A549 (cell line): ENCODE data around the gene MAL.

Experiments used
- BHLHE40 ChIP-seq: IDR thresholded peaks from 2 replicates; pipeline ENCODE4 v1.6.1; 2012; ENCODE audit warnings: low read depth, low read length, inconsistent platforms
- CTCF ChIP-seq: fragments of >200 bp; sonication (Bioruptor Twin); formaldehyde crosslinking; IDR thresholded peaks from 3 replicates; pipeline ENCODE4 v1.5.1; 2016
- HDAC2 ChIP-seq: fragments of 200-600 bp; sonication (generic); IDR thresholded peaks from 2 replicates; pipeline ENCODE4 v1.6.1; 2016
- POLR2A ChIP-seq: IDR thresholded peaks from 2 replicates; pipeline ENCODE4 v1.6.1; 2012; ENCODE audit warnings: mild to moderate bottlenecking, low read length

GRCh38 chr2:95010718-95011117 lies 14.8 kb upstream of the MAL start:
- no peak for TF ChIP-seq POLR2A
- no peak for TF ChIP-seq BHLHE40
- no peak for TF ChIP-seq CTCF
- TF ChIP-seq HDAC2: no peak
